ENCODE data around the gene PPFIA3. TPM values are rescaled to one million over a fixed set of nuclear protein-coding genes. Genes with fewer than 3 reads are reported as not detected.
A peak's percentile ranks its signal among the peaks of the same experiment; 100 is the strongest.
"Not testable (repeated sequence)": the region's sequence is repeated elsewhere in the genome, so short reads cannot be mapped to it uniquely, and the experiment has no call there.

The PPFIA3 gene
- total RNA-seq, 2 experiments from 2014 or later: 3.6 to 4.6 TPM

DNA sequence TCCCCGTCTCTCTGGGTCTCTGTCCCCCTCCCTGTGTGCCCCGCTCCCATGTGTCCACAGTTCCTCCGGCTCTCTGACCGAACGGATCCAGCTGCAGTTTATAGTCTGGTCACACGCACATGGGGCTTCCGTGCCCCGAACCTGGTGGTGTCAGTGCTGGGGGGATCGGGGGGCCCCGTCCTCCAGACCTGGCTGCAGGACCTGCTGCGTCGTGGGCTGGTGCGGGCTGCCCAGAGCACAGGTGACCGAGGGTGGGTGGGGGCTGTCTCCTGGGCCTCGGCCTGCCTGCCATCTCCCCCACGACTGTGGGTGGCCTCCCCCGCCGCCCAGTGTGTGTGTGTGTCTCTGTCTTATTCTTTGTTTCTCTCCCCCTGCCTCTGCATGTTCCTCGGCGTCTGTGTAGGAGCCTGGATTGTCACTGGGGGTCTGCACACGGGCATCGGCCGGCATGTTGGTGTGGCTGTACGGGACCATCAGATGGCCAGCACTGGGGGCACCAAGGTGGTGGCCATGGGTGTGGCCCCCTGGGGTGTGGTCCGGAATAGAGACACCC, 48.6 kb downstream of the PPFIA3 start:
- no peaks in the 10 kb centered on the region for H3K9me3 Mint-ChIP-seq
- ATAC-seq (ENCODE audit: low read depth): no peak
- no peaks in the 10 kb centered on the region for H3K36me3 Mint-ChIP-seq
- no peak for DNase-seq
- no peak overlapping the region for H3K27ac Mint-ChIP-seq
- H3K4me1 Mint-ChIP-seq: no peaks in the 10 kb centered on the region
- H3K4me3 Mint-ChIP-seq: no peak overlapping the region
- POLR2A ChIA-PET: no interaction called here
- H3K27me3 Mint-ChIP-seq: peaks cover 4% of the 10 kb centered on the region

- Mint-ChIP-seq H3K36me3 (no peaks in the 10 kb centered on the region), H3K27me3 (peaks cover 3% of the 10 kb centered on the region), H3K9me3 (no peaks in the 10 kb centered on the region), H3K27ac (no peak overlapping the region), H3K4me1 (no peaks in the 10 kb centered on the region), H3K4me3 (no peak overlapping the region)
- POLR2A ChIA-PET: no interaction called here
- ATAC-seq (ENCODE audit: low read depth): no peak
- DNase-seq: no peak
These were observed 49.1 kb downstream of the PPFIA3 start for GRCh38 chr19:49168421-49168820.

DNA sequence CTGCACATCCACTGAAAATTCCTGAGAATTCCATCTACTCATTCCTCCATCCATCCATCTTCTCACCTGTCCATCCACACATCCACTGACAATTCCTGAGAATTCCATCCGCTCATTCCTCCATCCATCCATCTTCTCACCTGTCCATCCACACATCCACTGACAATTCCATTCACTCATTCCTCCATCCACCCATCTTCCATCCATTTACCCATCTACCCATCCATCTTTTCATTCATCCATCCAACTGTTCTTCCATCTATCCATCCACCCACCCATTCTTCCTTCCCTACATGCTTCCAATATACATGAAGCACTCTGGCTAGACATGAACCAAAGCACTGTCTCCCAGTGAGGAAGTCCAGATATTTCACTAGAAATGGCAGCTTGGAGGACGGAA, 53.9 kb downstream of the PPFIA3 start:
- ATAC-seq (ENCODE audit: low read depth) (no peak), DNase-seq (no peak)
- no peak overlapping the region for H3K4me3 Mint-ChIP-seq
- POLR2A ChIA-PET: no interaction called here
- no peaks in the 10 kb centered on the region for H3K27me3 Mint-ChIP-seq
- no peaks in the 10 kb centered on the region for H3K9me3 Mint-ChIP-seq
- H3K4me1 Mint-ChIP-seq: peaks cover 3% of the 10 kb centered on the region
- H3K27ac Mint-ChIP-seq: no peak overlapping the region
- H3K36me3 Mint-ChIP-seq: no peaks in the 10 kb centered on the region

DNA sequence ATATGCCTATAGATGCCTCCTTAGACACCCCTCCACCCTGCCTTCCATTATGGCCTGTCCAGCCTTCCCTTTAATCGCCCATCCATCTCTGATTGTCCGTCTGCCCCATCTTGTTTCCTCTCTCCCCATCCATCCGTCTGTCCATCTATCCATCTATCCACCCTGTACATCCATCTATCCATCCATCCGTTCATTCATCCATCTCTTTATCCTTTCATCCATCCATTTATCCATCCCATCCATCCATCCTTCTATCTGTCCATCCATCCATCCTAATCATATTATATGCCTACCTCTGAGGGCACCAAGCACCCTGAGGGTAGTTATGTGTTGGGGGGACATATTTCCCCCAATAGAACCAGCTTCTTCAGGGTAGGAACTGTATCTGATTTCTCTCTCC, 61.3 kb downstream of the PPFIA3 start:
- Mint-ChIP-seq H3K27me3 (peaks cover 9% of the 10 kb centered on the region), H3K4me1 (peaks cover 3% of the 10 kb centered on the region), H3K9me3 (peaks cover 8% of the 10 kb centered on the region), H3K27ac (no peak overlapping the region), H3K4me3 (no peak overlapping the region), H3K36me3 (peaks cover 5% of the 10 kb centered on the region)
- DNase-seq (no peak), ATAC-seq (ENCODE audit: low read depth) (no peak)
- POLR2A ChIA-PET: no interaction called here

- POLR2A ChIA-PET: not testable (repeated sequence)
These were observed 62.9 kb downstream of the PPFIA3 start for GRCh38 chr19:49182010-49182847.

GRCh38 chr19:49182848-49183375, 63.6 kb downstream of the PPFIA3 start:
- H3K36me3 Mint-ChIP-seq: peaks cover 5% of the 10 kb centered on the region
- H3K9me3 Mint-ChIP-seq: peaks cover 8% of the 10 kb centered on the region
- H3K4me1 Mint-ChIP-seq: no peaks in the 10 kb centered on the region
- H3K27me3 Mint-ChIP-seq: peaks cover 9% of the 10 kb centered on the region
- no peak overlapping the region for H3K27ac Mint-ChIP-seq
- H3K4me3 Mint-ChIP-seq: no peak overlapping the region
- POLR2A ChIA-PET: no interaction called here
- DNase-seq (no peak), ATAC-seq (ENCODE audit: low read depth) (no peak)

More at GRCh38 chr19:49182010-49182847, 62.9 kb downstream of the PPFIA3 start:
- not testable (repeated sequence) for H3K36me3 Mint-ChIP-seq; H3K27me3 Mint-ChIP-seq; H3K4me1 Mint-ChIP-seq; ATAC-seq (ENCODE audit: low read depth); H3K9me3 Mint-ChIP-seq; H3K4me3 Mint-ChIP-seq; H3K27ac Mint-ChIP-seq; DNase-seq

- Mint-ChIP-seq H3K36me3 (peaks cover 5% of the 10 kb centered on the region), H3K4me1 (peaks cover 17% of the 10 kb centered on the region), H3K27ac (no peak overlapping the region), H3K4me3 (no peak overlapping the region), H3K27me3 (peaks cover 11% of the 10 kb centered on the region), H3K9me3 (peaks cover 9% of the 10 kb centered on the region)
- no peak for DNase-seq
- ATAC-seq (ENCODE audit: low read depth): no peak
- POLR2A ChIA-PET: no interaction called here
These were observed 66.8 kb downstream of the PPFIA3 start for GRCh38 chr19:49186108-49186507.

DNA sequence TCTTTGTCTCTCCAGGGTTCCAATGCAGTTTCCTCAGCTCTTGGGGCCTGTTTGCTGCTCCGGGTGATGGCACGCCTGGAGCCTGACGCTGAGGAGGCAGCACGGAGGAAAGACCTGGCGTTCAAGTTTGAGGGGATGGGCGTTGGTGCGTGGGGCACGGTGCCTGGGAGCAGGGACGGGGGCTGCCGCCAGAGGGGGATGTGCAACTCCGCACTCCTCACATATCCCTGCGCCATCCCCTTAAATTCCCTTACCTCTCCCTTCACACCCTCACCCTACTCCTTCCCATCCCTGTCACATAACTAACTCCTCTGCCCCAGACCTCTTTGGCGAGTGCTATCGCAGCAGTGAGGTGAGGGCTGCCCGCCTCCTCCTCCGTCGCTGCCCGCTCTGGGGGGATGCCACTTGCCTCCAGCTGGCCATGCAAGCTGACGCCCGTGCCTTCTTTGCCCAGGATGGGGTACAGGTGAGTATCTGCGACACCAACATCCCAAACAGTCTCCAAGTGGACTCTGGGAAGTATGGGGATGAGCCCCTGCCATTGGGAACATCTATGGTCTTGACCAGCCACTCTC, 69.4 kb downstream of the PPFIA3 start:
- H3K4me1 Mint-ChIP-seq: peaks cover 17% of the 10 kb centered on the region
- H3K27me3 Mint-ChIP-seq: peaks cover 13% of the 10 kb centered on the region
- H3K9me3 Mint-ChIP-seq: peaks cover 5% of the 10 kb centered on the region
- H3K4me3 Mint-ChIP-seq: no peak overlapping the region
- no peak for DNase-seq
- no peak for ATAC-seq (ENCODE audit: low read depth)
- H3K27ac Mint-ChIP-seq: no peak overlapping the region
- peaks cover 2% of the 10 kb centered on the region for H3K36me3 Mint-ChIP-seq
- POLR2A ChIA-PET: no interaction called here

DNA sequence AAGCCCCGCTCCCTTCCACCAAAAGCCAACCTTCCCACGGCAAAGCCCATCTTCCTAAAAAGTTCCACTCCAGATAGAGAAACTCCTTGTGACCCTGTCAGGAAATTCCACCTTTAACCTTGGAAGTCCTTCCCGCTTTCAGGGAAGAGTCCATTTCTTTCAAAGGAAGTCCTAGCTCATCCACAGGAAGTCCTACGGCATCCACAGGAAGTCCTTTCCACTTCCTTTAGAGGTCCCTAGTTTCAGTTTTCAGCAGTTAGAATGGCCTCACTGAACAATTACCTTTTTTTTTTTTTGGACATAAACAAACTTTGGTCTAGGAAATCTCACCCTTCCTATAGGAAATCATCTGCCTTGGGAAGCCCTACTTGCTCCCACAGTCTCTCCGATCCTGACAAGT, 69.9 kb downstream of the PPFIA3 start:
- DNase-seq: no peak
- Mint-ChIP-seq H3K27ac (no peak overlapping the region), H3K27me3 (peaks cover 14% of the 10 kb centered on the region), H3K36me3 (no peaks in the 10 kb centered on the region), H3K4me1 (peaks cover 17% of the 10 kb centered on the region), H3K9me3 (peaks cover 1% of the 10 kb centered on the region), H3K4me3 (peak overlapping the region; percentile 32)
- no peak for ATAC-seq (ENCODE audit: low read depth)
- POLR2A ChIA-PET: no interaction called here

DNA sequence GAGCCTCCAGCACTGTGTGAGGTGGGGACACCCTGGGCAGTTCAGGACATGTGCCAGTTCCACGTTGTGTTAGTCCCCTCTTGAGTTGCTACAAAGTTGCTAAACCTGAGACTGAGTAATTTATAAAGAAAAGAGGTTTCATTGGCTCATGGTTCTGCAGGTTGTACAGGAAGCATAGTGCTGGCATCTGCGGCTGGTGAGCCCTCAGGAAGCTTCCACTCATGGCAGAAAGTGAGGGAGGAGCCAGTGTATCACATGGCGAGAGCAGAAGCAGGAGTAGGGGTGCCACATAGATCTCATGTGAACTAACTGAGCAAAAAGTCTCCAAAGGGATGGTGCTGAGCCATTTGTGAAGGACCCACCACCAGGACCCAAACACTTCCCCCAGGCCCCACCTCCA, 71.4 kb downstream of the PPFIA3 start:
- Mint-ChIP-seq H3K36me3 (no peaks in the 10 kb centered on the region), H3K4me3 (no peak overlapping the region), H3K4me1 (peaks cover 17% of the 10 kb centered on the region), H3K9me3 (peaks cover 1% of the 10 kb centered on the region), H3K27ac (no peak overlapping the region), H3K27me3 (peaks cover 12% of the 10 kb centered on the region)
- ATAC-seq (ENCODE audit: low read depth) (no peak), DNase-seq (no peak)
- POLR2A ChIA-PET: no interaction called here

GRCh38 chr19:49193822-49194394, 74.6 kb downstream of the PPFIA3 start:
- Mint-ChIP-seq H3K4me1 (peaks cover 16% of the 10 kb centered on the region), H3K4me3 (no peak overlapping the region), H3K27ac (no peak overlapping the region), H3K36me3 (no peaks in the 10 kb centered on the region), H3K27me3 (peaks cover 12% of the 10 kb centered on the region), H3K9me3 (peaks cover 1% of the 10 kb centered on the region)
- DNase-seq: no peak
- POLR2A ChIA-PET: no interaction called here
- ATAC-seq (ENCODE audit: low read depth): no peak

- no peaks in the 10 kb centered on the region for H3K36me3 Mint-ChIP-seq
- POLR2A ChIA-PET: no interaction called here
- H3K9me3 Mint-ChIP-seq: peaks cover 1% of the 10 kb centered on the region
- DNase-seq (no peak), ATAC-seq (ENCODE audit: low read depth) (no peak)
- peaks cover 13% of the 10 kb centered on the region for H3K4me1 Mint-ChIP-seq
- no peak overlapping the region for H3K27ac Mint-ChIP-seq
- H3K4me3 Mint-ChIP-seq: no peak overlapping the region
- H3K27me3 Mint-ChIP-seq: peaks cover 12% of the 10 kb centered on the region
These were observed 75.1 kb downstream of the PPFIA3 start for GRCh38 chr19:49194408-49194807.

DNA sequence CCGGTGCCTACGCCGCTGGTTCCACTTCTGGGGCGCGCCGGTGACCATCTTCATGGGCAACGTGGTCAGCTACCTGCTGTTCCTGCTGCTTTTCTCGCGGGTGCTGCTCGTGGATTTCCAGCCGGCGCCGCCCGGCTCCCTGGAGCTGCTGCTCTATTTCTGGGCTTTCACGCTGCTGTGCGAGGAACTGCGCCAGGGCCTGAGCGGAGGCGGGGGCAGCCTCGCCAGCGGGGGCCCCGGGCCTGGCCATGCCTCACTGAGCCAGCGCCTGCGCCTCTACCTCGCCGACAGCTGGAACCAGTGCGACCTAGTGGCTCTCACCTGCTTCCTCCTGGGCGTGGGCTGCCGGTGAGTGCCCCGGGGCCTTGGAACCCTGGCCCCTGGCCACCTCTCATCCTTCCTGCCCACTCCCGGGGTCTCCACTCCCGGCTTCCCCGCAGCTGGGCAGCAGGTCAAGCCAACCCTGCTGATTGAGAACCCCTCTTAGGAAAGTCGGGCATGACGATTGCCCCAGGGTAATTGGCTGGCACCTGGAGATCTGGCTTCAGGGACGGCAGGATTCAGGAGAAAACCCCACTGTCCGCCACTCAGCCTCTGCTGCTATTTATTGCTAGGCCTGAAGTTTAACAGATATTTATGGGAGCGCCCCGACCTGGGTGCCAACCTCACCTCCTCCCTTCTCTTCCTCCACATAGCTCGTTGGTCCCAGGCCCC, 77.3 kb downstream of the PPFIA3 start:
- POLR2A ChIA-PET: no interaction called here
- ATAC-seq (ENCODE audit: low read depth) (no peak), DNase-seq (no peak)
- Mint-ChIP-seq H3K36me3 (no peaks in the 10 kb centered on the region), H3K9me3 (no peaks in the 10 kb centered on the region), H3K27ac (no peak overlapping the region), H3K4me1 (peaks cover 2% of the 10 kb centered on the region), H3K27me3 (peaks cover 10% of the 10 kb centered on the region), H3K4me3 (no peak overlapping the region)

All from activated naive CD8-positive, alpha-beta T cell treated with anti-CD3 and anti-CD28 coated beads, Interleukin-2, amount 10 ng/mL, durations not matched to agents 7 days and 5 days (primary cell).